ENCODE measurements around the gene SENP3.

Gene SENP3

GRCh38 chr17:7528842-7529241 lies 32.9 kb upstream of the SENP3 start:
- no peak for TF ChIP-seq CTCF (IDR thresholded peaks at IDR 0.05; ENCODE audit: borderline replicate concordance, insufficient read depth, low read depth, low read length)
- H3K4me3 ChIP-seq (ENCODE audit: low read depth, low read length): no peak overlapping the region

- no peak for TF ChIP-seq CTCF (IDR thresholded peaks at IDR 0.05; ENCODE audit: borderline replicate concordance, insufficient read depth, low read depth, low read length)
- no peak overlapping the region for H3K4me3 ChIP-seq (ENCODE audit: low read depth, low read length)
These were observed 31.5 kb upstream of the SENP3 start for GRCh38 chr17:7530023-7530900.

GRCh38 chr17:7538050-7538449 lies 23.7 kb upstream of the SENP3 start:
- TF ChIP-seq CTCF (IDR thresholded peaks at IDR 0.05; ENCODE audit: borderline replicate concordance, insufficient read depth, low read depth, low read length): no peak

GRCh38 chr17:7538891-7539545 lies 22.7 kb upstream of the SENP3 start:
- TF ChIP-seq CTCF (IDR thresholded peaks at IDR 0.05; ENCODE audit: borderline replicate concordance, insufficient read depth, low read depth, low read length): no peak
- H3K4me3 ChIP-seq (ENCODE audit: low read depth, low read length): no peak overlapping the region

More at GRCh38 chr17:7538050-7538449, 23.7 kb upstream of the SENP3 start:
- no peak overlapping the region for H3K4me3 ChIP-seq (ENCODE audit: low read depth, low read length)

GRCh38 chr17:7541074-7541621 lies 20.6 kb upstream of the SENP3 start:
- no peak overlapping the region for H3K4me3 ChIP-seq (ENCODE audit: low read depth, low read length)
- TF ChIP-seq CTCF (IDR thresholded peaks at IDR 0.05; ENCODE audit: borderline replicate concordance, insufficient read depth, low read depth, low read length): no peak

- no peak overlapping the region for H3K4me3 ChIP-seq (ENCODE audit: low read depth, low read length)
These were observed 16.8 kb upstream of the SENP3 start for GRCh38 chr17:7544911-7545310.

More at GRCh38 chr17:7544911-7545310, 16.8 kb upstream of the SENP3 start:
- TF ChIP-seq CTCF (IDR thresholded peaks at IDR 0.05; ENCODE audit: borderline replicate concordance, insufficient read depth, low read depth, low read length): no peak

All from GM12875 (cell line).